HG03135 (cell line): ENCODE results near the gene ZNF3.

Source experiments
- ATAC-seq: cut with Tn5 transposase; IDR thresholded peaks from one replicate; pipeline ENCODE4 v1.9.1; 2021; ENCODE audit warnings: mild to moderate bottlenecking, moderate library complexity; ENCODE audit not compliant: unreplicated experiment

Gene ZNF3

DNA sequence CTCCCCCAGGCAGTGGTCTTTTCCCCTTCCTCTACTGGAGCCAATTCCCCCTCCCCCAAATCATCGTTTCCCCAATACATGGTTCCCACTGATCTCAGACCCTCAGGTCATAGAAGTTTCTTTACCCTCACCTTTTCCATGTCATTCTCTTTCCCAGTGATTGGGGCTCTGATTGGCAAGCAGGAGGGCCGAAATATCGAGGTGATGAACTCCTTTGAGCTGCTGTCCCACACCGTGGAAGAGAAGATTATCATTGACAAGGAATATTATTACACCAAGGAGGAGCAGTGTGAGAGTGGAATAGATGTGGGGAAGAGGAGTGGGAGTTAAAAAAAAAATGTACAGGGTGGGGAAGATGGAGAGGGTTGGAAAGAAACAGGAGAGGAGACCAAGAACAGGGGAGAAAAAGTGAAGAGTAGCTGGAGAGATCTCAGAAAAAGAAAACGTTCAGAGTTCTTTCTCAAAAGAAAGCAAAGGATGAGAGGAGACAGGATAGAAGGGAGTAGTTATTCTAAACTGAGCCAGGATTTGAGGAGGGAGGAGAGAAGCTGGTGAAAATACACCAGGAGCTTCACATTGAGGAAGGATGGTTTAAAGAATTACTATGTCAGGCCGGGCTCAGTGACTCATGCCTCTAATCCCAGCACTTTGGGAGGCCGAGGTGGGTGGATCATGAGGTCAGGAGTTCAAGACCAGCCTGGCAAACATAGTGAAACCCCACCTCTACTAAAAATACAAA, 8.1 kb upstream of the ZNF3 start:
- ATAC-seq: no peak

DNA sequence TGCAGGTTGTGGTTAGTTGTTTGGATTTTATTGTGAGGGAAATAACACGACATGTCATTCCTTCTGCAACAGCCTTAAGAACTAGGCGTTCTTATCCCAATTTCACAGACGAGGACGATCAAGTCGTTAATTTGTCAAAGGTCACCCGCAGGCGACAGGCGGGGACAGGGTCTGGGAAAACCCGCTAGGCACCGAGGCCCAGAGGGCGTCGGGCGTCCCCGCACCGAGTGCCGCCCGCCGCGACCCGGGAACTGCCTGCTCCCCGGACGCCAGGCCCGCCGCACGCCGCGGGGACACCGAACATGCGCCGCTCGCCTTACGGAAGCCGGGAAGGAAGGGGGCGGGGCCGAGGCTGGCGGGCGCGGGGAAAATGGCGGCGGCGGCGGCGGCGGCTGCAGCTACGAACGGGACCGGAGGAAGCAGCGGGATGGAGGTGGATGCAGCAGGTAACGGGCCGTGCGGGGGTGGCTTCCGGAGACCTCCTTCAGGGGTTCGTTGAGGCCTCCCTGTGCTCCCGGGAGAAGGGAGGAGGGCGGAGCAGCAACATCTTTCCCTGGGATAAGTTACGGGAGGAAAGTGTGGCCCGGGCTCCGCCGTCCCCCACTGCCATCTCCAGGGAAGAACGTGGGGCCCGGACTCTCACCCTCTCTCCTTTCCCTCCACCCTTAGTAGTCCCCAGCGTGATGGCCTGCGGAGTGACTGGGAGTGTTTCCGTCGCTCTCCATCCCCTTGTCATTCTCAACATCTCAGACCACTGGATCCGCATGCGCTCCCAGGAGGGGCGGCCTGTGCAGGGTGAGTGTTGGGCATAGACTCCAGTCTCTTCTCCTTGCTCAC, 7.3 kb upstream of the ZNF3 start, which contains the start of gene COPS6:
Gene COPS6, plus strand, starts transcription at position 349 of the 837 bp plus-strand sequence. Its CDS starts 22 bp downstream, at position 371.
- peak; percentile 49 for ATAC-seq

DNA sequence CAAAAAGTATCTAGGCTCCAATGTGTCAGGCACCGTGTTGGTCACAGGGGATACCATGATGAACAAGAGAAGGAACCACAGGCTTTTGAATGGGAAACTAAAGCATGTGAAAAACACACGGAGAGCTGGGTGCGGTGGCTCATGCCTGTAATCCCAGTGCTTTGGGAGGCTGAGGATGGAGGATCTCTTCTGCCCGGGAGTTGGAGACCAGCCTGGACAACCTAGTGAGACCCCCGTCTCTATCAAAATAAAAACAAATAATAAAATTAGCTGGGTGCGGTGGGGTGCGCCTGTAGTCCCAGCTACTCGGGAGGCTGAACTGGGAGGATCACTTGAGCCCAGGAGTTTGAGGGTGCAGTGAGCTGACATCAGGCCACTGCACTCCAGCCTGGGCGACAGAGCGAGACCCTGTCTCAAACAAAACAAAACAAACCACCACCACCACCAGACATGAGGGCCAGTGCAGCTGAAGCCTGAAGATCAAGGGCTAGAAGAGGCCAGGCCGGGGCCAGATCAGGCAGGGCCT, 6.6 kb upstream of the ZNF3 start:
- no peak for ATAC-seq

GRCh38 chr7:100087055-100087750, 5.7 kb upstream of the ZNF3 start:
- no peak for ATAC-seq

DNA sequence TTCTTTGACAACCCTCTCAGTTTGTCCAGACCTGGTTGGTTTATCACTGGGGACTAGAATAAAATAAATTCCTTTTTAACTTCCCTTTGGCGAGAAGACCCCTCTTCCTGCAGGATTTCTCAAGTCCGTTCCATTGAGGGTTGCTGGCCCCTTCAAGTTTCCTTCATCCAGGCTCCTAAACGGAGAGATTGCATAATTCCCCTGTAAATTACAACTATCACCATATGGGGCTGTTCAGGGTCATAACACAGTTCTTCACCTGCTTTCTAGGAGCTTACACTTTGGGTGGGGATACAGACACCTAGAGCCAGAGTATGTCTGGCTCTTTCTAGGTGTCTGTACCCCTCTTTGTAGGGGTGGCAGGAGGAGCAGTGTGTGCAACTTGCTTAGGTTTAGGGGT, 4.0 kb upstream of the ZNF3 start:
- no peak for ATAC-seq

DNA sequence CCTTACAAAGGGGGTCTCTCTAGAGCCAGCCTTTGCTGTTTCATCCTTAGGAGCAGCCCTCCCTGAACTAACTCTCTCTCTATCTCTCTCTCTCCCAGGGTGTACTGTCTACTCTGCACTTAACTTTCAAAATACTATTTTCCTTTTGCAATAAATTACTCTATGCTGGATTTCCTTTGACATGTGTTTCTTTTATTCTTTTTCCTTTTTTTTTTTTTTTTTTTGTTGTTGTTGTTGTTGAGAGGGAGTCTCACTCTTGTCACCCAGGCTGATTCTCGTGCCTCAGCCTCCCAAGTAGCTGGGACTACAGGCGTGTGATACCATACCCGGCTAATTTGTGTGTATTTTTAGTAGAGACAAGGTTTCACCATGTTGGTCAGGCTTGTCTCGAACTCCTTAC, 1.5 kb upstream of the ZNF3 start:
- ATAC-seq: no peak

- ATAC-seq: no peak
Measured at GRCh38 chr7:100080907-100081534, 502 bp downstream of the ZNF3 start.

GRCh38 chr7:100079024-100079560, 2.4 kb downstream of the ZNF3 start:
- ATAC-seq: no peak

- ATAC-seq: no peak
Measured at GRCh38 chr7:100077205-100077604, 4.3 kb downstream of the ZNF3 start.

GRCh38 chr7:100075418-100075817, 6.1 kb downstream of the ZNF3 start:
- no peak for ATAC-seq

DNA sequence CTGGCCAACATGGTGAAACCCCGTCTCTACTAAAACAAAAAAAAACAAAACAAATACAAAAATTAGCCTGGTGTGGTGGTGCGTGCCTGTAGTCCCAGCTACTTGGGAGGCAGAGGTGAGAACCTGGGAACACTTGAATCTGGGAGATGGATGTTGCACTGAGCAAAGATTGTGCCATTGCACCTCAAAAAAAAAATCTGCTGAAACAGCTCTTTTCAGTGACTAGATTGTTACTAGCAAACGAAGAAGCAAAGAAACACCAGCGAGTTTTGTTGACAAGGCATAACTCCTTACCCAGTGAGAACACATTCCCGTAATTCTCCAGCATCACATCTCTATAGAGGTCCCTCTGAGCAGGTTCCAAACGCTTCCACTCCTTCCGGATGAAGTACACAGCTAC, 6.7 kb downstream of the ZNF3 start:
- ATAC-seq: no peak

DNA sequence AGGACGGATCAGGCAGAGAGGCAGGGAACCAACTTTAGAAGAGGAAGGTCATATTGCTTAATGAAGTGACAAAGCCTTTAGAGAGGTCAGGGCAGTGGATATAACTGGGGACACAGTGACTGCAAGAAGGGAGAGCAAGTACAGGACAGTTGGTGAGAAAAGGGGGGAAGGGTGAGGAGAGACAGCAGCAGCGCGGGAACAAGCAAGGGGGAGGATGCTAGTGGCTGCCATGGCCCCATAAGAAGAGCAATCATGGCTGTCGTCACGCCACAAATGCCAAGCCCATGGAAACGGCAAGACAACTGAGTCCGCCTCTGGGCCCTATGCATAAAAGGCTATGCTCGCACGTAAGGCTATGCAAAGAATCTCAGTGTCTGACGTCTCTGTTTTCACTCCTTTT, 9.1 kb downstream of the ZNF3 start:
- ATAC-seq: no peak

GRCh38 chr7:100071018-100071723, 10.4 kb downstream of the ZNF3 start:
- ATAC-seq: no peak

DNA sequence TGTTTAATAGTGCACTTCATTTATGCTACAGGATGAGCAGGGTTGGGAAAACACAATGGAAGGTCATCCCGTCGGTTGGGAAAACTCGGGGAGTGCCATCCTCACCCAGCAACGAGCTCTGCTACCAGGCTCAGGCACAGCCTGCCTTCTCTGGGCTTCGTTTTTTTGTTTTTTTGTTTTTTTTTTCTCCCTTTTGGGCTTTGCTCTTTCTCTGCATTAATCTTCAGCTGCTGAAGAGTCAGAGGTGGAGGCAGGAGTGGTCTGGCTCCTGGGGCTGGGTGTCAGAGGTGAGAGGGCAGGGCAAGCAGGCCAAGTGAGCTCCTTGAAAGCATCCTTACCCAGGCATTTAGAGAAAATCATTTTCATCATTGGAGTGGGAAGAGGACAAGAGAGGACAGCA, 11.5 kb downstream of the ZNF3 start:
- ATAC-seq: no peak

DNA sequence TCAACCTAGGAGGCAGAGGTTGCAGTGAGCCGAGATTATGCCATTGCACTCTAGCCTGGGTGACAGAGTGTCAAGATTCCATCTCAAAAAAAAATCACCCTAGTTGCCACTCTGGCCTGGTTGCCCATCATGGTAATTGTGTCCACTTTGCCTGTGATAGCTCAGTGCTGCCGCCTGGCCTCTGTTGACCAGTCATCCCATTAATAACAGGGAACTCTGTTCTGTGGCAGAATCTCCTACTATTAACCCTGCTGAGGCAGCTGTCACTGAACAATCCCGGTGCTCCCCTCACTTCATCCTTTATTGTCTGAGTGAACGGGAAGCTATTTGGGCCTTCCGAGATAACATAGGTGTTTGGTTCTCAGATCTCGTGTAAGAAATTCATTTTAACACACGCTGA, 14.6 kb downstream of the ZNF3 start:
- no peak for ATAC-seq

GRCh38 chr7:100065452-100066186, 15.9 kb downstream of the ZNF3 start:
- ATAC-seq: no peak

- ATAC-seq: no peak
Measured at GRCh38 chr7:100064162-100064561, 17.4 kb downstream of the ZNF3 start.

DNA sequence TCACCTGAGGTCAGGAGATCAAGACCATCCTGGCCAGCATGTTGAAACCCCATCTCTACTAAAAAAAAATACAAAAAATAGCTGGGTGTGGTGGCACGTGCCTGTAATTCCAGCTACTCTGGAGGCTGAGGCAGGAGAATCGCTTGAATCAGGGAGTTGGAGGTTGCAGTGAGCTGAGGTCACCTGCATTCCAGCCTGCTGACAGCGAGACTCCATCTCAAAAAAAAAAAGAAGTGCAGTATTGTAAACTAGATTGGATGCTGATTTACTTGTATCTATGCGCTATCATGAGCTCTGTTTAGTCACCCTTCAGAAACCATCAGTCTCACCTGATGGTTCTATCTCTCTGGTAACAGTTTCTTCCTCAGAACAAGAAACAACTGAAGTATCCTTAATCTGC, 18.1 kb downstream of the ZNF3 start:
- ATAC-seq: no peak

DNA sequence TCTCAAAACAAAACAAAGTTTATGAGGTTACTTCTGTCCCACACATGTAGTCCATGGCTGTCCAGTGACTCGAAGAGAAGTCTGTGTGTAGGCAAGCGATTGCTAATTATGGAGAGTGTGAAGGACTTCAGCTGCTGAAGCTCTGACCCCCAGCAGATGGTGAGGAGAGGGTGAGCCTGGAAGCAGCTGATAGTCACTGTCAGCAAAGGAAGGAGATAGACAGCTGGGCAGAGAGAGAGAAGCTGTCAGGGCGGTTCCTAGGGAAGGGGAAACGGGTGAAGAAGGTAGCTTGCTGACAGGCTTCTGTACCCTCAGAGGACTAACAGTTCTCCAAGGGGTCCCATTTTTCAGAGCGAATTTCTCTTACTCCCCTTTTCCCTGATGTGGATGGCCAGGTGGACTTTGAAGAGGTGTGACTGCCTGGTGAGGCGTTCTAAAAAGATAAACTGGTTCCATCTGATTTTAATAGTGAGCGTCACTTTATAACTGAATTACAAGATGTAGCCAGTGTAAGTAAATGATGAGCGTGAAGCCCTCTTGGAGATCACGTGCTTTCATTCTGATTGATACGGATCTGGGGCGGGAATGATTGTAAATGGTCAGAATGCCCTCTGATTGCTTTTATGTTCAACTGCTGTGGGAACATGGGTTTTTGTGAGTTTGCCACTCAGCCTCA, 19.9 kb downstream of the ZNF3 start:
- ATAC-seq: no peak
